HG03442 (cell line): Measurements from ENCODE around the gene ASCC3.
"Not testable (repeated sequence)": the region's sequence is repeated elsewhere in the genome, so short reads cannot be mapped to it uniquely, and the experiment has no call there.

Experiments
- ATAC-seq: cut with Tn5 transposase; IDR thresholded peaks from one replicate; pipeline ENCODE4 v1.9.1; 2021; ENCODE audit warnings: mild to moderate bottlenecking, moderate library complexity; ENCODE audit not compliant: unreplicated experiment

The ASCC3 gene

DNA sequence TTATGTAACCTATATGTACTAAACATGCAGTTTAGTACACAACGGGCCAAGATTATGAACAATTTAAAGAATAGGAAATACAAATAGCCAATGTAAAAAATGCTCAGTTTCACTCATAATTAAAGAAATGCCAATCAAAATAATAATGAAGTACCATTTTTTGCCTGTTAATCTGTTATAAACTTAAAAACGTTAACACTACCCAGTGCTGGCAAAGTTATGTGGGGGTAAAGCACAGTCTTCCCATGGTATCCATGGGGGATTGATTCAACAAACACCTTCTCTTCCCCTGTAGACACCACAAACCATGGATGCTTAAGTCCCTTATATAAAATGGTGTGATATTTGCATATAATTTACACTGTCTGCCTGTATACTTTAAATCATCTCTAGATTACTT lies 211.1 kb downstream of the ASCC3 start:
- ATAC-seq: no peak

- peak; percentile 99 for ATAC-seq
Observed at GRCh38 chr6:100665041-100665380, 216.1 kb downstream of the ASCC3 start.

GRCh38 chr6:100664274-100665040 lies 216.7 kb downstream of the ASCC3 start:
- ATAC-seq: peak; percentile 27

DNA sequence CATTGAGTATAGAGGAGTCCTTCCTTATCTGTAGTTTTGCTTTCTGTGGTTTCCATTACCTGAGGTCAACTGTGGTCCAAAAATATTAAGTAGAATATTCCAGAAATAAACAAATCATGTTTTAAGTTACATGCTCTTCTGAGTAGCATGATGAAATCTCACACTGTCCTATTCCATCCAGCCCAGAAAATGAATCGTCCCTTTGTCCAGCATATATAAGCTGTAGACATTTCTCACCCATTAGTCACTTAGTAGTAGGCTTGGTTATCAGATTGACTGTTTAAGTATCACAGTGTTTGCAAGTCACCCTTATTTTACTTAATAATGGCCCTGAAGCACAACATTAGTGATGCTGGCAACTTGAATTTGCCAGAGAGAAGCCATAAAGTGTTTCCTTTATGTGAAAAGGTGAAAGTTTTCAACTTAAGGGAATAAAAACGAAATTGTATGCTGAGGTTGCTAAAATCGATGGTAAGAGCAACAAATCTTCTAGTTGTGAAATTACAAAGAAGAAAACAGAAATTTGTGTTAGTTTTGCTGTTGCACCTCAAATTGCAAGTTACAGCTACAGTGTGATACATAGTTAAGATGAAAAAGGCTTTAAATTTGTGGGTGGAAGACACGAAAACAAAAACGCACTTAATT lies 217.8 kb downstream of the ASCC3 start:
- ATAC-seq: no peak

- ATAC-seq: no peak
Observed at GRCh38 chr6:100662264-100662663, 218.9 kb downstream of the ASCC3 start.

DNA sequence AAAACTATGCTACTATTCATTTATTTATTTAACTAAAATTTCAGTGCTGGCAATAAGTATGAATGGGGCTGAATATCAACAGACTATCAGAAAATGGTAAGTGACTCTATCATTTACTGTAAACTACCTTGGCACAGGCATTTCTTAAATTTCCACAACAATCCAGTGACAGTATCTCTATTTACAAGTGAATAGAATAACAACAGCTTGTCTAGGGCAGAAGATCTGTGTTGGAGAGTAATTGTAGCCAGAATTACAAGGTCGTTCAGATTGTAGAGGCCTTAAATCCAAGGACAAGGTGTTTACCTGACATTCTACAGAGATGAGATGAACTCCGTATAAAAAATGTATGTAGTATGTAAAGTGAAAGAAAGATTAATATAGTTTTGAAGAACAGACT lies 222.6 kb downstream of the ASCC3 start:
- ATAC-seq: no peak

GRCh38 chr6:100657678-100658330 lies 223.3 kb downstream of the ASCC3 start:
- ATAC-seq: no peak

- ATAC-seq: not testable (repeated sequence)
Observed at GRCh38 chr6:100641147-100641546, 240.0 kb downstream of the ASCC3 start.

DNA sequence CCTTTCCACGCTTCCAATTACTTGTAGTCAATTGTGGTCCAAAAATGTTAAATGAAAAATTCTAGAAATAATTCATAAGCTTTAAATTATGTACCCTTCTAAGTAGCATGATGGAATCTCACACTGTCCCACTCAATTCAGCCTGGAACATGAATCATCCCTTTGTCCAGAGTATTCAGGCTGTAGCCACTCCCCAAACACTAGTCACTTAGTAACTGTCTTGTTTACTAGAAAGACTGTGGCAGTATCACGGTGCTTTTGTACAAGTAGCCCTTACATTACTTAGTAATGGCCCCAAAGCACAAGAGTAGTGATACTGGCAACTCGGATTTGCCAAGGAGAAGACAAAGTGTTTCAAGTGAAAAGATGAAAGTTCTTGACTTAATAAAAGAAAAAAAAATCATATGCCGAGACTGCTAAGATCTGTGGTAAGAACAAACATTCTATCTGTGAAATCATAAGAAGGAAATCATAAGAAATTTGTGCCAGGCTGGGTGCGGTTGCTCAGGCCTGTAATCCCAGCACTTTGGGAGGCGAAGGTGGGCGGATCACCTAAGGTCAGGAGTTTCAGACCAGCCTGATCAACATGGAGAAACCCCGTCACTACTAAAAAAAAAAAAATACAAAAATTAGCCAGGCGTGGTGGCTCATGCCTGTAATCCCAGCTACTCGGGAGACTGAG lies 247.9 kb downstream of the ASCC3 start:
- ATAC-seq: no peak

- no peak for ATAC-seq
Observed at GRCh38 chr6:100630536-100630935, 250.6 kb downstream of the ASCC3 start.

DNA sequence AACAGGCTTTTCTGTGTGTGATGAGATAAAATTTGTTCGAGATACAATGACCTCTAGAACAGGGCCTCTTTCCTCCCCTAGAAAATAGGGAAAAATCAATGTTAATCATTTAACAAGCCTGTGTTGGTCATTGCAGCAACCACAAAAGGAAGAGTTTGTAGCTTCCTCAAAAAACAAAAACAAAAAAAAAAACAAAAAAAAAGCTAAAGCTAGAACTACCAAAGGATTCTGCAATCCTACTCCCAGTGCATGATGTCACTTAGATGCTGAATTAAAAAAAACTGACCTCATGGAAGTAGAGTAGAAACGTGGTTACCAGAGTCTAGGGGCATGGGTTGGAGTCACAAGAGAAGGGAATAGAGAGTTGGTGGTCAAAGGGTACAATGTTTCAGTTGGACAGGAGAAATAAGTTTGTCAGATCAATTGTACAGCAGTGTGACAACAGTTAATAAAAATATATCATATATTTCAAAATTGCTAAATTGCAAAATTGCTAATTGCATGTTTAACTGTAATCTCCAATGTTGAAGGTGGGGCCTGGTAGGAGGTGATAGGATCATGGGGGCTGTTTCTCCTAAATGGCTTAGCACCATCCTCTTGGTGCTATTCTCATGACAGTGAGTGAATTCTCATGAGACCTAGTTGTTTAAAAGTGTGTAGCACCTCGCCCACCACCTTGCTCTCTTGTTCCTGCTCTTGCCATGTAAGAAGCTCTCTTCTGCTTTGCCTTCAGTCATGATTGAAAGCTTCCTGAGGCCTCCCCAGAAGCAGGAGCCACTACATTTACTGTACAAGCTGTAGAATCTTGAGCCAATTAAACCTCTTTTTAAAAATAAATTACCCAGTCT lies 253.0 kb downstream of the ASCC3 start:
- no peak for ATAC-seq

GRCh38 chr6:100626721-100627120 lies 254.4 kb downstream of the ASCC3 start:
- ATAC-seq: no peak

- ATAC-seq: no peak
Observed at GRCh38 chr6:100622907-100623692, 258.0 kb downstream of the ASCC3 start.

DNA sequence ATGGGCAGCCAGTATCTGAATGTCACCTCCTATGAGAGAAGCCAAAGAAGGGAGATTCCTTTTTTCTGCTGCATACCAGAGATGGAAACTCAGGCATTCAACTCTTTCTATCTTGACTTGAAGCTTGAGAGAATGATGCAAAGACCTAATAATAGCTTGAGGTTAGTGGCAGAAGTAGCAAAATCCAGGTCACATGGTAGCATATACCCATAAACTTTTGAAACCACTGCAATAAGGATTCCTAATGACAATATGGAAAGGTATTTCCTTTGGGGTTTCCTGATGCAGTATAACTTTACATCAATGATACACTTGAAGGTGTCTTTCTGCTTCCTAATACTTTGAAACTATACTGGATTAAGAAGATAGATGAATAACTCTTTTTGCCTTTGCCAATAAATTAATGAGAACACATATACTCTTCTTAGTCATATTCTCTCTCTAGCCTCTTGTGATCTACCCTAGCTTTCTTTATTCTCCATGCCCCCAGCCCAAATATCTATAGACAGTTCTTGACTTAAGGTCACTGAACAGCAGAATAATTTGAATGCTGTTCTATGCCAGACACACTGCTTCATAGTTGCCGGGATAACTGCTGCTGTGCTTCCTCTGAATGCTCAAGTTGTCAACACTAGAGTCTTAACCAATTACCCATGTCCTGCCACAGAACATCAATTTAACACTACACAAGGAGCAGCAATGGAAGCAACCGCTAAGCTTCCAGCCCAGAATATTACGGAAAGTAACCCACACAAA lies 260.9 kb downstream of the ASCC3 start:
- ATAC-seq: no peak

DNA sequence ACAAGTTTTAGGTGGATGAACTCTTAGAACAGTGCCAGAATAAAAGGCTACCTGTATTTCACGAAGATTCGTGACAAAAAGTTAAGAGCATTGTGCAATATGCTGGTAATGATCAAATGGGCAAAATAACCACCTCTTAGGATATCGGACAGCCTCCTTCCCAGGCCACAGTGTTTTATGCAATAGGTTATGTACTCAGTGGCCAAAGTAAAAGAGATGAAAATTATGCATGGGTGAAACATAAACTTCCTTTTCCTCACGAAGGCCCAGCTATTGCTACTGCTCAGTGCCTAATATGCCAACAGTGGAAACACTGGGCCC lies 262.8 kb downstream of the ASCC3 start:
- no peak for ATAC-seq

DNA sequence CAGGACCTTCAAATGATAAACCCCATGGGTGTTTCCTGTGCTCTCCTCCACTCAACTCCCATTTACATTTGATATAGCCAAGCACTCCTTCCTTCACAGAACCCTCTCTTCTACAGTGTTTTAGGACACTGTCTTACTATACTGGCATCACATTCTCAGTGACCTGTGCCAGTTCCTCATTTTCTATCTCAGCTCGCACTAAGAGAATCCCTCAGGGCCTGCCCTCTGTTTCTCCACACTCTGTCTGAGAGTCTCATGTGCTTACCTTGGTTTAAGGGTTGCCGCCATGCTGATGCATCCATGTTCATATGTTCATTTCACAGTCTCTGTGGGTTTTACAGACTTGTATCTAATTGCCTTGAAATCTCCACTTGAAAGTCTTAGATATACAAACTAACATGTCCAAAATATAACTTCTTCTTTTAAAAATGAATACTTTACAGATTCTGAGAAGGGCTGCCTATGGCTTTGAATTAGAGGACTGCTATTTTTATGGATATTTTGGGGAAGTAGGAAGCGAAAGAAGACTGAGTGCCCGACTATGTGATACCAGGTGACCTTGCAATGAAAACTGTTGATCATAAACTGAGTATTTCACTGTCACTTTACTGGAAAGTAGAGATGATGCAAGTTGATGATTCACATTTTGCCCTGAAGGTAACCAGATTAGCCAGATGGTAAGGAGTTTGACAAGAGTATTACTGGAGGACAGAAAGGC lies 263.3 kb downstream of the ASCC3 start:
- peak; percentile 53 for ATAC-seq

- no peak for ATAC-seq
Observed at GRCh38 chr6:100614933-100615332, 266.2 kb downstream of the ASCC3 start.

DNA sequence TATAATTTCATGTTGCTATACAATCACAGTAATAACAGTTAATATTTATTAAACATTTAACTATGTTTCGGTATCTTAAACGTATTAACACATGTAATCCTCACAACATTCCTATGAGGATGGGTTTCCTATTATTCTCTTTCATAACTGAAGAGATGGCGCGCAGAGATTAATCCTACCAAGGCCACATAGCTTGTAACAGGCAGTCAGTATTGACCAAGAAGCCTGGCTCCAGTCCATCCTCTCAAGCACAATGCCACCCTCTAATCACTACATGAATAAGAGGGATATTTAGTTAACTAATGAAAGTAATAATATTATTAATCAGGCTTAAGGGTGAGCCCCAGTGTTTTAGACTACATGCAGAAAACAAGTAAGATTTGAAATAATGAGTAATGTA lies 266.7 kb downstream of the ASCC3 start:
- no peak for ATAC-seq

- ATAC-seq: no peak
Observed at GRCh38 chr6:100613656-100614055, 267.5 kb downstream of the ASCC3 start.
